Mesothelial cell of epicardium (in vitro differentiated cells): ENCODE measurements around the gene EHBP1L1. TPM values are rescaled to one million over a fixed set of nuclear protein-coding genes. Genes with fewer than 3 reads are reported as not detected.

ENCODE experiments used
- DNase-seq, 2 experiments: peaks; one replicate each; pipeline ENCODE4 v3.0.0; 2021; ENCODE audit warnings: low spot score in 2 of 2; ENCODE audit not compliant: unreplicated experiment in 2 of 2
- H3K27ac Mint-ChIP-seq: 2 replicates; pipeline ENCODE4 v1.8.0; 2021; ENCODE audit warnings: mixed read lengths
- H3K27me3 Mint-ChIP-seq: 2 replicates; pipeline ENCODE4 v1.8.0; 2021; ENCODE audit warnings: low read depth, mixed read lengths
- H3K36me3 Mint-ChIP-seq: 2 replicates; pipeline ENCODE4 v1.8.0; 2021; ENCODE audit warnings: mixed read lengths
- H3K4me1 Mint-ChIP-seq: 2 replicates; pipeline ENCODE4 v1.8.0; 2021; ENCODE audit warnings: mixed read lengths
- H3K4me3 Mint-ChIP-seq: 2 replicates; pipeline ENCODE4 v1.8.0; 2021; ENCODE audit warnings: mild to moderate bottlenecking, moderate library complexity, mixed read lengths
- H3K9me3 Mint-ChIP-seq: 2 replicates; pipeline ENCODE4 v1.8.0; 2021; ENCODE audit warnings: mixed read lengths
- CTCF ChIP-seq: fragments of 200-600 bp; sonication (generic); IDR thresholded peaks from one replicate; pipeline ENCODE4 v1.5.0; 2021; ENCODE audit warnings: antibody characterized with exemption; ENCODE audit not compliant: unreplicated experiment
- total RNA-seq: library from RNA; stranded (reverse); gene quantifications from 3 replicates; pipeline ENCODE4 v1.2.1, GENCODE V29; 2021

The EHBP1L1 gene
- total RNA-seq, 1 donor from 2014 or later: 35.2 TPM

GRCh38 chr11:65547446-65548125 is 28.3 kb upstream of the EHBP1L1 start:
- no peak for TF ChIP-seq CTCF
- DNase-seq: no peak
- H3K27ac Mint-ChIP-seq: no peak overlapping the region
- peaks cover 61% of the 10 kb centered on the region for H3K36me3 Mint-ChIP-seq
- no peaks in the 10 kb centered on the region for H3K9me3 Mint-ChIP-seq
- no peak overlapping the region for H3K4me3 Mint-ChIP-seq
- H3K4me1 Mint-ChIP-seq: peaks cover 20% of the 10 kb centered on the region
- peaks cover 3% of the 10 kb centered on the region for H3K27me3 Mint-ChIP-seq

- no peak for DNase-seq
- Mint-ChIP-seq H3K4me1 (peaks cover 20% of the 10 kb centered on the region), H3K27ac (no peak overlapping the region), H3K4me3 (no peak overlapping the region), H3K36me3 (peaks cover 59% of the 10 kb centered on the region), H3K9me3 (no peaks in the 10 kb centered on the region), H3K27me3 (peaks cover 3% of the 10 kb centered on the region)
- TF ChIP-seq CTCF: no peak
Measured at GRCh38 chr11:65548395-65548794, 27.5 kb upstream of the EHBP1L1 start.

GRCh38 chr11:65549096-65549495 is 26.8 kb upstream of the EHBP1L1 start:
- Mint-ChIP-seq H3K4me3 (no peak overlapping the region), H3K9me3 (no peaks in the 10 kb centered on the region), H3K27me3 (peaks cover 3% of the 10 kb centered on the region), H3K27ac (no peak overlapping the region), H3K4me1 (peaks cover 20% of the 10 kb centered on the region), H3K36me3 (peaks cover 55% of the 10 kb centered on the region)
- TF ChIP-seq CTCF: no peak
- no peak for DNase-seq

- no peak for TF ChIP-seq CTCF
- Mint-ChIP-seq H3K4me3 (no peak overlapping the region), H3K36me3 (peaks cover 35% of the 10 kb centered on the region), H3K9me3 (no peaks in the 10 kb centered on the region), H3K27ac (no peak overlapping the region), H3K4me1 (peaks cover 36% of the 10 kb centered on the region), H3K27me3 (peaks cover 3% of the 10 kb centered on the region)
- DNase-seq: no peak
Measured at GRCh38 chr11:65551572-65552387, 24.1 kb upstream of the EHBP1L1 start.

GRCh38 chr11:65552388-65552951 is 23.4 kb upstream of the EHBP1L1 start:
- Mint-ChIP-seq H3K4me1 (peaks cover 42% of the 10 kb centered on the region), H3K9me3 (no peaks in the 10 kb centered on the region), H3K27me3 (peaks cover 3% of the 10 kb centered on the region), H3K4me3 (no peak overlapping the region), H3K36me3 (peaks cover 35% of the 10 kb centered on the region), H3K27ac (no peak overlapping the region)
- no peak for DNase-seq
- TF ChIP-seq CTCF: no peak
